GM20000 (cell line): ENCODE measurements around the gene TGM2.
A peak's percentile ranks its signal among the peaks of the same experiment; 100 is the strongest.

Experiments used
- DNase-seq: peaks from one replicate; pipeline ENCODE4 v3.0.0; 2012; ENCODE audit warnings: low spot score
- TF ChIP-seq, protein P1 (sequence below): IDR thresholded peaks from 2 replicates; pipeline ENCODE4 v1.5.1; 2012; ENCODE audit warnings: mild to moderate bottlenecking, control low read depth; ENCODE audit errors: extremely low read depth, missing control alignments

The TGM2 gene

DNA sequence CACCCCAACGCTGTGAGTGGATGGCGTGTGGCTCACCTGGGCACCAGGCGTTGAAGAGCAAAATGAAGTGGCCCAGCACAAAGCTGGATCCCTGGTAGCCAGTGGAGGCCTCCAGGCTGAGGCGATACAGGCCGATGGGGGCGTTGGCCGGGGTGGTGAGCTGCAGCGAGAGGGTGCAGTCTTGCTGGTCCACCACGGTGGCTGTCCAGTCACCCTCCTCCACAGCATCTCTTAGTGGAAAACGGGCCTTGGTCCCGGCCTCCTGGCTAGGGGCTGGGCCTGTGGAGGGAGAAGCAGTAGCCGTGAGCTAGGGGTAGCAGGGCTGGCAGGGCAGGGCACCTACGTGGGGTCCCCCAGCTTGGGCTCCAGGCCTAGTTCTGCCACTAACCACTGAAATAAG, 9.3 kb downstream of the TGM2 start:
- no peak for DNase-seq
- TF ChIP-seq, protein P1, sequence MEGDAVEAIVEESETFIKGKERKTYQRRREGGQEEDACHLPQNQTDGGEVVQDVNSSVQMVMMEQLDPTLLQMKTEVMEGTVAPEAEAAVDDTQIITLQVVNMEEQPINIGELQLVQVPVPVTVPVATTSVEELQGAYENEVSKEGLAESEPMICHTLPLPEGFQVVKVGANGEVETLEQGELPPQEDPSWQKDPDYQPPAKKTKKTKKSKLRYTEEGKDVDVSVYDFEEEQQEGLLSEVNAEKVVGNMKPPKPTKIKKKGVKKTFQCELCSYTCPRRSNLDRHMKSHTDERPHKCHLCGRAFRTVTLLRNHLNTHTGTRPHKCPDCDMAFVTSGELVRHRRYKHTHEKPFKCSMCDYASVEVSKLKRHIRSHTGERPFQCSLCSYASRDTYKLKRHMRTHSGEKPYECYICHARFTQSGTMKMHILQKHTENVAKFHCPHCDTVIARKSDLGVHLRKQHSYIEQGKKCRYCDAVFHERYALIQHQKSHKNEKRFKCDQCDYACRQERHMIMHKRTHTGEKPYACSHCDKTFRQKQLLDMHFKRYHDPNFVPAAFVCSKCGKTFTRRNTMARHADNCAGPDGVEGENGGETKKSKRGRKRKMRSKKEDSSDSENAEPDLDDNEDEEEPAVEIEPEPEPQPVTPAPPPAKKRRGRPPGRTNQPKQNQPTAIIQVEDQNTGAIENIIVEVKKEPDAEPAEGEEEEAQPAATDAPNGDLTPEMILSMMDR, result no peak

DNA sequence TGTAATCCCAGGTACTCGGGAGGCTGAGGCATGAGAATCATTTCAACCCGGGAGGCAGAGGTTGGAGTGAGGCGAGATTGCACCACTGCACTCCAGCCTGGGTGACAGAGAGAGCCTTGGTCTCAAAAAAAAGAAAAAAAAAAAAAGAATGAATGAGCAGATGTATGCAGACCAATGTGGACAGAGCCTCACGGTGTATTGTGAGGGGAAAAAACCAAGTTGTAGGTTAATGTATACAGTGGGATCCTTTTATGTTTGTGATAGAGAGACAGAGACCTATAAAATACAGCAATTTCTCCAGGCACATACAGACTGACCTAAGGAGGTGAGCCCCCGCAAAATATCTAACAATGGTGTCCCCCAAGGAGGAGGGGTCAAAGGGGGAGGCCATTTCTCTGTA, 11.7 kb downstream of the TGM2 start:
- DNase-seq, result no peak
- TF ChIP-seq, protein P1, result no peak

DNA sequence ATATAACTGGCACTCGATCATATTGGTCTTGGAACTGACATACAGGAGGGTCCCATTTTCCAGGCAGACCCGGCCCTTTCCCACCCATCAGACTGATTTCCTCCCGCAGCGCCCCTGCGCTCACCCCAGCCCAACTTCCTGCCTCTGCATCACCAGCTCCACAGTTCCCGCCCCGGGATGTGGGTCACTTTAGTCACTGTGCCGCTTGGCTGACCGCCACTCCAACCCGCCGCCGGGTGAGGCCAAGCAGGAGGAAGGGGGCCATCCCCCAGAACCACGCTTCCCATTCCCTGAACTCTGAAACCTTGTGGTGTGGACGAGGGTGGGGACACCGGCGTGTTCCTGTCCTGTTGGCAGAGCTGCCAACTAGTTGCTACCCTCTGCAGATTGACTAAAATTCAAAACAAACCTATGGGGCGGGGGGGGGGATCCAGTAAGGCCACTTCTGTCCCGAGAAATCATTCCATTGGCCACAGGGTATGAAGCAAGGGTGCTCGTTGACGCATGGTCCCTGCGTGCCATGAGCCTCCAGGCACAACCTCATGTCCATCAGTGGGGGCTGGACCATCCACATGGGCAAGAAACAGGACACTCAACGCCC, 12.3 kb downstream of the TGM2 start:
- no peak for DNase-seq

DNA sequence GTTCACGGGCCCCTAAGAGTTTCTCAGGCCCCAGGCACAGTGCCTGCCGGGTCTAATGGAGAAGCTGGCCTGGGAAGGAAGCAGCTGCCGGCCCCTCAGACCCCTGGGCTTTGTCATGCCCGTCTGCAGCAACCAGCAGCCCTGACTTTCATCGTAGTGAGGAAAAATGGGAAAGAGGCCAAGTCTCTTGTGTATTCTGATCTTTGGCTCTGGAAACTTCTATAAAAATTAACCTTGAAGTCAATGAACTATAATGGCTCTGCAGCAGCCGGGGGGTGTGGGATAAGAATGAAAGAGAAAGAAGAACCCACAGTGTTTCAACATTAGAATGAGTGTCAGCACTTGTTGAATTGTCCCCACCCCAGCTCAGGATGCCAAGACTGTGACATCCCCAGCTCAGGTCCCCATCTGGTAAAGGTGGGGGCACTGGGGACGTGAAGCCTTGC, 12.9 kb downstream of the TGM2 start:
- TF ChIP-seq, protein P1, result no peak
- peak; percentile 85 for DNase-seq

More for the DNA sequence above, 12.3 kb downstream of the TGM2 start:
- TF ChIP-seq, protein P1, result no peak

DNA sequence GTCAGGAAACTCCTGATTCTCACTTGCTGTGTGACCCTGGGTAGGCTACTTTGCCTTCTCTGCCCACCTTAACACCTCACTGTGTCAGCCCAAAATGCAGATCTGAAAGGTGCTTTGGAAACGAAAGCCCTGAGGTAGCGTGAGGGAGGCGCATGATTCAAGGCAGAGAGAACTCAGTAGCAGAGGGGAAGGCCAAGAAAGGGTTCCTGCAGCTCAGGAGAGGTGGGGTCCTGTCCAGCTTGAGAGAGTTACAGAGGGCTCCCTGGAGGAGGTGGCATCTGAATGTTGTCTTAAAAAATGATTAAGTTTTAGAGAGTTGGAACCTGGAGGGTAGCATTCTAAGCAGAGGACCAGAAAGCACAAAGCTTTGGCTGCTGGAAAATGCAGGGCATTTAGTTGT, 13.6 kb downstream of the TGM2 start:
- TF ChIP-seq, protein P1, result no peak
- peak; percentile 46 for DNase-seq

DNA sequence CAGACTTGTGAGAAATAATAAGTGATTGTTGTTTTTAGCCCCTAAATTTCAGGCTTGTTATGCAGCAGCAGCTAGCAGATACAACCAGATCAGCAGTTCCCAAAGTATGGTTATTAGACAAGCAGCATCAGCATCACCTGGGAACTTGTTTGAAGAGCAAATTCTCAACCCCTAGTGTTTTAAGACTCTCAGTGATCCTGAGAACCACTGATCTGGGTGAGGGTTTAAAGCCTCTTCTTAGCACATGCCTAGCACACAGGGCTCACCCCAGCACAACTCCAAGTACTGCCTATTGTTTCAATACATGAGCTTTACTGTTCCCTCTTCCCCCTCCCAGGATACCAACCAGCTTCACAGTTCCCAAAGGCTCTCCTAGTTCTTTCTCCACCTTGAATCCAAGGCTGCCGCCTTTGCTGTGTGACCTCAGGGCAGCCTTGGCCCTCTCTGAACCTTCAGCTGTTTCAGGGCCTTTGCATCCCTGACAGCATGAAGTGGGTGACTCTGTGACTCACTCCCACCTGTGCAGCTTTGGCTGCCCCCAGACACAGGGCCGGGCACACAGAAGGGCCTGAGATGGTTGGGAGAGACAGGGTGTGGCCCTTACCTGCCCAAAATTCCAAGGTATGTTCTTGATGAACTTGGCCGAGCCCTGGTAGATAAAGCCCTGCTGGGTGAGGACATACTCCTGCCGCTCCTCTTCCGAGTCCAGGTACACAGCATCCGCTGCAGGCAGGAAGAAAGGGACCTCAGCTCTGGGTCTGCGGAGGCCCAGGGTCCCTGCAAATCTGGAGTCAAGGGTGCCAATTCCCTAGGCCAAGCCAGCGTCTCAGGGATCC, 14.5 kb downstream of the TGM2 start:
- no peak for DNase-seq
- TF ChIP-seq, protein P1, result no peak
